ENCODE results near the gene UGT1A5.
"Not testable (repeated sequence)": the region's sequence is repeated elsewhere in the genome, so short reads cannot be mapped to it uniquely, and the experiment has no call there.

UGT1A5 gene

GRCh38 chr2:233686928-233687327, 25.8 kb upstream of the UGT1A5 start:
- Histone ChIP-seq H3K36me3 (replicated peaks) (no peaks in the 10 kb centered on the region), H3K4me3 (no peak overlapping the region), H3K9me3 (no peaks in the 10 kb centered on the region), H3K4me1 (peaks cover 12% of the 10 kb centered on the region), H3K27me3 (ENCODE audit: low read depth) (no peaks in the 10 kb centered on the region)
- in situ Hi-C loops (cut with MboI; ENCODE audit: low sequenced_read_pairs), result no loop called here
- no peak for DNase-seq (ENCODE audit: low spot score in 2 of 2)

- Histone ChIP-seq H3K4me1 (peaks cover 17% of the 10 kb centered on the region), H3K9me3 (peaks cover 6% of the 10 kb centered on the region), H3K27me3 (ENCODE audit: low read depth) (no peaks in the 10 kb centered on the region), H3K36me3 (replicated peaks) (no peaks in the 10 kb centered on the region), H3K4me3 (no peak overlapping the region)
- DNase-seq (ENCODE audit: low spot score in 2 of 2), result no peak
- in situ Hi-C loops (cut with MboI; ENCODE audit: low sequenced_read_pairs), result no loop called here
These were observed 24.4 kb upstream of the UGT1A5 start for GRCh38 chr2:233688341-233688740.

GRCh38 chr2:233689031-233689430, 23.7 kb upstream of the UGT1A5 start:
- Histone ChIP-seq H3K36me3 (replicated peaks) (no peaks in the 10 kb centered on the region), H3K9me3 (peaks cover 6% of the 10 kb centered on the region), H3K4me3 (no peak overlapping the region), H3K27me3 (ENCODE audit: low read depth) (no peaks in the 10 kb centered on the region), H3K4me1 (peaks cover 17% of the 10 kb centered on the region)
- in situ Hi-C loops (cut with MboI; ENCODE audit: low sequenced_read_pairs), result no loop called here
- DNase-seq (ENCODE audit: low spot score in 2 of 2), result no peak

GRCh38 chr2:233689501-233689900, 23.2 kb upstream of the UGT1A5 start:
- H3K36me3 ChIP-seq (replicated peaks), result no peaks in the 10 kb centered on the region
- DNase-seq (ENCODE audit: low spot score in 2 of 2), result no peak
- H3K9me3 ChIP-seq, result peaks cover 6% of the 10 kb centered on the region
- H3K27me3 ChIP-seq (ENCODE audit: low read depth), result no peaks in the 10 kb centered on the region
- H3K4me3 ChIP-seq, result no peak overlapping the region
- in situ Hi-C loops (cut with MboI; ENCODE audit: low sequenced_read_pairs), result no loop called here
- peaks cover 19% of the 10 kb centered on the region for H3K4me1 ChIP-seq

- Histone ChIP-seq H3K4me1 (peaks cover 20% of the 10 kb centered on the region), H3K36me3 (replicated peaks) (no peaks in the 10 kb centered on the region), H3K27me3 (ENCODE audit: low read depth) (no peaks in the 10 kb centered on the region), H3K4me3 (no peak overlapping the region), H3K9me3 (peaks cover 6% of the 10 kb centered on the region)
- no peak for DNase-seq (ENCODE audit: low spot score in 2 of 2)
- in situ Hi-C loops (cut with MboI; ENCODE audit: low sequenced_read_pairs), result loop anchor here (10.0 kb wide), 1 partner anchor 126 kb away; the partner anchor contains the start of gene USP40
These were observed 22.3 kb upstream of the UGT1A5 start for GRCh38 chr2:233690444-233690843.

- H3K27me3 ChIP-seq (ENCODE audit: low read depth), result no peaks in the 10 kb centered on the region
- DNase-seq (ENCODE audit: low spot score in 2 of 2), result peak; percentile 84 to 97
- H3K4me1 ChIP-seq, result peaks cover 20% of the 10 kb centered on the region
- no peak overlapping the region for H3K4me3 ChIP-seq
- peaks cover 6% of the 10 kb centered on the region for H3K9me3 ChIP-seq
- in situ Hi-C loops (cut with MboI; ENCODE audit: low sequenced_read_pairs), result loop anchor here (10.0 kb wide), 1 partner anchor 127 kb away; the partner anchor contains the start of gene USP40
- no peaks in the 10 kb centered on the region for H3K36me3 ChIP-seq (replicated peaks)
These were observed 21.0 kb upstream of the UGT1A5 start for GRCh38 chr2:233691443-233692433.

- Histone ChIP-seq H3K4me3 (no peak within 1 kb of the TSS), H3K36me3 (replicated peaks) (no peaks in the 10 kb centered on the region), H3K27me3 (ENCODE audit: low read depth) (no peaks in the 10 kb centered on the region), H3K9me3 (peaks cover 6% of the 10 kb centered on the region), H3K4me1 (peaks cover 20% of the 10 kb centered on the region)
- DNase-seq (ENCODE audit: low spot score in 2 of 2), result no peak
- in situ Hi-C loops (cut with MboI; ENCODE audit: low sequenced_read_pairs), result loop anchor here (10.0 kb wide), 1 partner anchor 128 kb away; the partner anchor contains the start of gene USP40
These were observed 20.1 kb upstream of the UGT1A5 start, which contains the start of gene UGT1A6 for GRCh38 chr2:233692648-233693047. Gene UGT1A6, plus strand, starts transcription at chr2:233692890. Its CDS starts 115 bp downstream, at chr2:233693005.

GRCh38 chr2:233693963-233694362, 18.7 kb upstream of the UGT1A5 start:
- Histone ChIP-seq H3K4me1 (peaks cover 29% of the 10 kb centered on the region), H3K9me3 (peaks cover 6% of the 10 kb centered on the region), H3K4me3 (no peak overlapping the region), H3K36me3 (replicated peaks) (no peaks in the 10 kb centered on the region), H3K27me3 (ENCODE audit: low read depth) (no peaks in the 10 kb centered on the region)
- no peak for DNase-seq (ENCODE audit: low spot score in 2 of 2)
- in situ Hi-C loops (cut with MboI; ENCODE audit: low sequenced_read_pairs), result loop anchor here (10.0 kb wide), 1 partner anchor 129 kb away; the partner anchor contains the start of gene USP40

- no peaks in the 10 kb centered on the region for H3K27me3 ChIP-seq (ENCODE audit: low read depth)
- no peak for DNase-seq (ENCODE audit: low spot score in 2 of 2)
- in situ Hi-C loops (cut with MboI; ENCODE audit: low sequenced_read_pairs), result loop anchor here (10.0 kb wide), 1 partner anchor 134 kb away; the partner anchor contains the start of gene USP40
These were observed 14.0 kb upstream of the UGT1A5 start for GRCh38 chr2:233698740-233699139.

GRCh38 chr2:233699424-233700027, 13.2 kb upstream of the UGT1A5 start:
- DNase-seq (ENCODE audit: low spot score in 2 of 2), result no peak
- no peaks in the 10 kb centered on the region for H3K27me3 ChIP-seq (ENCODE audit: low read depth)
- H3K4me3 ChIP-seq, result no peak overlapping the region
- peaks cover 35% of the 10 kb centered on the region for H3K4me1 ChIP-seq
- in situ Hi-C loops (cut with MboI; ENCODE audit: low sequenced_read_pairs), result loop anchor here (10.0 kb wide), 1 partner anchor 135 kb away; the partner anchor contains the start of gene USP40
- H3K36me3 ChIP-seq (replicated peaks), result no peaks in the 10 kb centered on the region
- no peaks in the 10 kb centered on the region for H3K9me3 ChIP-seq

More at GRCh38 chr2:233698740-233699139, 14.0 kb upstream of the UGT1A5 start:
- Histone ChIP-seq H3K4me3 (no peak overlapping the region), H3K4me1 (peaks cover 36% of the 10 kb centered on the region), H3K36me3 (replicated peaks) (no peaks in the 10 kb centered on the region), H3K9me3 (no peaks in the 10 kb centered on the region)

- in situ Hi-C loops (cut with MboI; ENCODE audit: low sequenced_read_pairs), result no loop called here
- H3K4me1 ChIP-seq, result peaks cover 33% of the 10 kb centered on the region
- no peak overlapping the region for H3K4me3 ChIP-seq
- no peaks in the 10 kb centered on the region for H3K36me3 ChIP-seq (replicated peaks)
- H3K27me3 ChIP-seq (ENCODE audit: low read depth), result no peaks in the 10 kb centered on the region
- DNase-seq (ENCODE audit: low spot score in 2 of 2), result peak; percentile 73 to 95
- no peaks in the 10 kb centered on the region for H3K9me3 ChIP-seq
These were observed 12.6 kb upstream of the UGT1A5 start for GRCh38 chr2:233700028-233700635.

GRCh38 chr2:233700842-233701241, 11.9 kb upstream of the UGT1A5 start:
- H3K27me3 ChIP-seq (ENCODE audit: low read depth); H3K9me3 ChIP-seq; H3K36me3 ChIP-seq (replicated peaks); in situ Hi-C loops (cut with MboI; ENCODE audit: low sequenced_read_pairs); DNase-seq (ENCODE audit: low spot score in 2 of 2); H3K4me3 ChIP-seq: not testable (repeated sequence)
- H3K4me1 ChIP-seq, result peaks cover 33% of the 10 kb centered on the region

- Histone ChIP-seq H3K4me3 (no peak overlapping the region), H3K36me3 (replicated peaks) (no peaks in the 10 kb centered on the region), H3K27me3 (ENCODE audit: low read depth) (no peaks in the 10 kb centered on the region), H3K9me3 (no peaks in the 10 kb centered on the region), H3K4me1 (peaks cover 33% of the 10 kb centered on the region)
- DNase-seq (ENCODE audit: low spot score in 2 of 2), result no peak
- in situ Hi-C loops (cut with MboI; ENCODE audit: low sequenced_read_pairs), result no loop called here
These were observed 10.5 kb upstream of the UGT1A5 start for GRCh38 chr2:233702238-233702637.

Data from HAP-1 (cell line).